GM12878 (cell line): Measurements from ENCODE around the gene ADK. TPM values are rescaled to one million over a fixed set of nuclear protein-coding genes. Genes with fewer than 3 reads are reported as not detected.

Experiments
- ATAC-seq: fragments of 200-7000 bp; cut with Tn5 transposase; 3 replicates; pipeline ENCODE4 v1.9.1; 2020; ENCODE audit warnings: mild to moderate bottlenecking, moderate library complexity
- BruUV-seq: library from RNA; stranded (reverse); fragments of 400-500 nt; replicated peaks from 2 replicates; lab custom pipeline; 2021; lab: Mats Ljungman, UMichigan
- CTCF ChIA-PET: fragments of 300-600 bp; sonication (Branson Sonifier 250); formaldehyde crosslinking; extraction: SDS; loops from one replicate; lab custom pipeline; 2021; ENCODE audit warnings: inconsistent platforms; lab: Yijun Ruan, JAX
- POLR2A ChIA-PET: fragments of 350-600 bp; formaldehyde crosslinking; extraction: SDS; loops from one replicate; lab custom pipeline; 2021; ENCODE audit warnings: inconsistent platforms; lab: Charles Lee
- RAD21 ChIA-PET: fragments of 300-600 bp; sonication (Branson Sonifier 250); formaldehyde crosslinking; loops from one replicate; lab custom pipeline; 2023; ENCODE audit warnings: antibody characterized with exemption; ENCODE audit not compliant: unreplicated experiment; lab: Charles Lee
- SMC1A ChIA-PET: fragments of 300-600 bp; sonication (Branson Sonifier 250); formaldehyde crosslinking; loops from one replicate; lab custom pipeline; 2023; ENCODE audit not compliant: unreplicated experiment, uncharacterized antibody; lab: Charles Lee
- DNase-seq: peaks from one replicate; pipeline ENCODE4 v3.0.0-alpha.2; 2011; ENCODE audit warnings: low read depth, low spot score
- FAIRE-seq: peaks from 3 replicates; lab custom pipeline; 2011; peaks lifted over from hg19 to GRCh38; lab: Jason Lieb, UNC
- H2AFZ ChIP-seq: 2 replicates; pipeline ENCODE4 v1.6.0; 2011; ENCODE audit warnings: low read depth, low read length, control low read depth; ENCODE audit not compliant: control insufficient read depth
- H3K27ac ChIP-seq: 2 replicates; pipeline ENCODE4 v1.5.1; 2011; ENCODE audit warnings: control low read depth; ENCODE audit not compliant: control insufficient read depth, insufficient read depth
- H3K27me3 ChIP-seq, 2 experiments: replicated peaks in 1 of 2; 2 replicates each; pipeline versions ENCODE4 v1.6.0 to v1.6.1; 2011; ENCODE audit warnings: low read length in 1 of 2; ENCODE audit not compliant: control insufficient read depth in 2 of 2, insufficient read depth in 2 of 2
- H3K36me3 ChIP-seq, 2 experiments: 2 replicates each; pipeline ENCODE4 v1.5.1; 2011; ENCODE audit warnings: low read length in 1 of 2; ENCODE audit not compliant: control insufficient read depth in 2 of 2, insufficient read depth in 2 of 2
- H3K4me1 ChIP-seq: 2 replicates; pipeline ENCODE4 v1.6.1; 2011; ENCODE audit warnings: mild to moderate bottlenecking, low read length, moderate library complexity, mixed read lengths; ENCODE audit not compliant: control insufficient read depth, insufficient read depth
- H3K4me2 ChIP-seq: 2 replicates; pipeline ENCODE4 v1.6.0; 2011; ENCODE audit warnings: control low read depth; ENCODE audit not compliant: control insufficient read depth, insufficient read depth
- H3K4me3 ChIP-seq: fragments of 200-600 bp; sonication (generic); 2 replicates; pipeline ENCODE4 v1.5.1; 2016
- H3K79me2 ChIP-seq: 2 replicates; pipeline ENCODE4 v1.6.0; 2011; ENCODE audit warnings: low read length; ENCODE audit not compliant: control insufficient read depth, insufficient read depth
- H3K9ac ChIP-seq: 2 replicates; pipeline ENCODE4 v1.8.0; 2011; ENCODE audit warnings: low read length, control low read depth, mixed read lengths; ENCODE audit not compliant: control insufficient read depth, insufficient read depth
- H3K9me3 ChIP-seq: replicated peaks from 3 replicates; pipeline ENCODE4 v1.5.1; 2011; ENCODE audit warnings: mild to moderate bottlenecking, low read length; ENCODE audit not compliant: control insufficient read depth, insufficient read depth
- H4K20me1 ChIP-seq: 2 replicates; pipeline ENCODE4 v1.6.0; 2011; ENCODE audit not compliant: control insufficient read depth, insufficient read depth
- BACH1 ChIP-seq: fragments of 450-650 bp; IDR thresholded peaks from 2 replicates; pipeline ENCODE4 v1.6.1; 2017; ENCODE audit warnings: mild to moderate bottlenecking, borderline replicate concordance
- CBX5 ChIP-seq: sonication (generic); IDR thresholded peaks from 2 replicates; pipeline ENCODE4 v1.6.1; 2016; ENCODE audit warnings: low read depth, moderate library complexity, mild to moderate bottlenecking, inconsistent platforms
- CREB1 ChIP-seq: IDR thresholded peaks from 2 replicates; pipeline ENCODE4 v1.6.1; 2012; ENCODE audit warnings: low read depth, mild to moderate bottlenecking, inconsistent platforms
- EGR1 ChIP-seq, 2 experiments: IDR thresholded peaks; 1 replicate in 1 of 2; 2 replicates in 1 of 2; pipeline ENCODE4 v1.6.1; 2011 to 2012; ENCODE audit warnings: low read depth in 2 of 2, low read length in 2 of 2, borderline replicate concordance in 1 of 2, mild to moderate bottlenecking in 1 of 2, moderate library complexity in 1 of 2
- EP300 ChIP-seq, 2 experiments: fragments of 150-350 bp in 1 of 2; IDR thresholded peaks; 2 replicates each; pipeline ENCODE4 v1.6.1; 2011 to 2012; ENCODE audit warnings: low read depth in 2 of 2, low read length in 2 of 2, borderline replicate concordance in 1 of 2, improper control_type of control experiment in 1 of 2, inconsistent platforms in 1 of 2; ENCODE audit not compliant: control insufficient read depth in 1 of 2
- GABPA ChIP-seq: IDR thresholded peaks from 2 replicates; pipeline ENCODE4 v1.6.1; 2014; ENCODE audit warnings: antibody characterized with exemption, low read depth, mild to moderate bottlenecking, inconsistent platforms
- NFYA ChIP-seq: IDR thresholded peaks from 2 replicates; pipeline ENCODE4 v1.6.1; 2011; ENCODE audit warnings: low read depth, mild to moderate bottlenecking, low read length, improper control_type of control experiment, borderline replicate concordance
- PAX8 ChIP-seq: fragments of 450-650 bp; IDR thresholded peaks from 2 replicates; pipeline ENCODE4 v1.6.1; 2017; ENCODE audit warnings: mild to moderate bottlenecking, moderate library complexity
- RAD51 ChIP-seq: fragments of 450-650 bp; IDR thresholded peaks from 2 replicates; pipeline ENCODE4 v1.6.1; 2016; ENCODE audit warnings: moderate library complexity, mild to moderate bottlenecking, inconsistent platforms
- SP1 ChIP-seq: IDR thresholded peaks from one replicate; pipeline ENCODE4 v1.6.1; 2011; ENCODE audit warnings: low read depth, low read length
- SREBF2 ChIP-seq: IDR thresholded peaks from 2 replicates; pipeline ENCODE4 v1.6.1; 2012; ENCODE audit warnings: mild to moderate bottlenecking, low read length
- ZNF217 ChIP-seq: fragments of 450-650 bp; IDR thresholded peaks from 2 replicates; pipeline ENCODE4 v1.6.1; 2017; ENCODE audit warnings: antibody characterized with exemption, mild to moderate bottlenecking
- WGBS: methylation state at CpG from one replicate; pipeline ENCODE4 v1.1.6; 2016; ENCODE audit warnings: low lambda C conversion rate; ENCODE audit not compliant: insufficient replicate concordance, insufficient coverage; ENCODE audit errors: missing lambda C conversion rate; 5-methylcytosine and 5-hydroxymethylcytosine counted together
- in situ Hi-C: fragments of 300-500 bp; cut with MboI; formaldehyde crosslinking; loops from 9 replicates; pipeline ENCODE4 v1.14.3; 2018; ENCODE audit warnings: mixed read lengths
- intact Hi-C: fragments of 100-400 bp; cut with micrococcal nuclease; formaldehyde crosslinking; loops from one replicate; pipeline ENCODE4 v1.14.2; 2022; ENCODE audit not compliant: unreplicated experiment
- polyA plus RNA-seq, 11 experiments: library from polyadenylated mRNA; depleted of rRNA in 4 of 11; unstranded in 6 of 11; stranded (reverse) in 5 of 11; fragments of >200 nt; fragmentation: Nextera tagmentation in 4 of 11; fragmentation: Illumina TruSeq in 1 of 11; extraction: Ambion mirVana in 4 of 11; extraction: Trizol in 1 of 11; gene quantifications; 1 replicate in 1 of 11; 2 replicates in 10 of 11; pipeline versions ENCODE4 v1.2.1 to v1.2.3, GENCODE V29; 2011 to 2016; ENCODE audit warnings: inconsistent platforms in 2 of 11, missing spikeins in 2 of 11, low read depth in 1 of 11
- total RNA-seq, 4 experiments: library from RNA; depleted of rRNA in 3 of 4; stranded (reverse); fragments of >200 nt in 3 of 4; fragmentation: Illumina TruSeq in 1 of 4; extraction: Trizol in 1 of 4; gene quantifications; 2 replicates each; pipeline versions ENCODE4 v1.2.1 to v1.2.3, GENCODE V29; 2013 to 2021
- TF ChIP-seq, protein P1 (sequence below): fragments of 450-650 bp; IDR thresholded peaks from 2 replicates; pipeline ENCODE4 v1.6.1; 2017; ENCODE audit warnings: mild to moderate bottlenecking, low read depth, inconsistent platforms; ENCODE audit not compliant: poor library complexity, severe bottlenecking
- TF ChIP-seq, protein P2 (sequence below): IDR thresholded peaks from 2 replicates; pipeline ENCODE4 v1.6.1; 2012; ENCODE audit warnings: improper control_type of control experiment, low read depth, low read length; ENCODE audit not compliant: insufficient replicate concordance
- TF ChIP-seq, protein P3 (sequence below): fragments of 450-650 bp; IDR thresholded peaks from 2 replicates; pipeline ENCODE4 v1.6.1; 2018; ENCODE audit warnings: mild to moderate bottlenecking, low read depth, moderate library complexity; ENCODE audit not compliant: partially characterized antibody

The ADK gene
- total and polyA plus RNA-seq, 10 of the 15 experiments (the other 5 are each of a cell fraction or from before 2014, with no cell fraction given) = 42.0 to 151 (median 81.6) TPM

DNA sequence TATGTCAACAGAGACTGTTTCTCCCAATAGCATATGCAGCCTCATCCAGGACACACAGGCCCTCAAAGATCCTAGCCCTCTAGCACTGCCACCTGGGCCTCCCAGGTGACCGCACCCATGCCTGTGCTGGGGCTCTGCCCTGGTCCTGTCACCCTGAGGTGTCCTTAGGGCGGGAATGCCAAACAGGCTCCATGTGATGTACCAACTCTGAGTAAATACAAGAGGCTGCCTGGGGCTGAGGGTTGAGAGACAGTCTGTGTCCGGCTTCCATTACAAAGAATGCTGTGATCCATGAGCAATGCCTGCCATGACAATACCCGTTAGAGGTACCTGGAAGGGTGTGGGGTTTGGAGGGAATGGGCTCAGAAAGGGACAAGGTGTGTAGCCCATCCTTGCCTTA is 592.4 kb downstream of the ADK start:
- Histone ChIP-seq H3K4me2 (no peak overlapping the region), H3K9me3 (no peaks in the 10 kb centered on the region), H3K9ac (no peak overlapping the region), H3K27ac (no peak overlapping the region), H2AFZ (no peak overlapping the region), H3K79me2 (no peaks in the 10 kb centered on the region), H4K20me1 (no peaks in the 10 kb centered on the region), H3K4me3 (no peak overlapping the region), H3K4me1 (peaks cover 17% of the 10 kb centered on the region), H3K36me3 (no peaks in the 10 kb centered on the region), H3K27me3 (no peaks in the 10 kb centered on the region)
- in situ Hi-C loops = loop anchor here (25.0 kb wide), 1 partner anchor 481 kb away; no protein-coding TSS in a partner anchor
- RAD21 ChIA-PET = no interaction called here
- WGBS = 98% methylated on average over 4 of the region's 4 CpGs
- no peak for DNase-seq
- CTCF ChIA-PET = interaction anchor here (1.0 kb wide), 1 partner anchor 51 kb away, joined by 3 read pairs; no protein-coding TSS in a partner anchor
- no peak for ATAC-seq
- POLR2A ChIA-PET = no interaction called here
- SMC1A ChIA-PET = no interaction called here
- FAIRE-seq = no peak
- BruUV-seq = no TSS peak
- intact Hi-C loops = no loop called here
- TF ChIP-seq EGR1 (IDR thresholded peaks at IDR 0.05; ENCODE audit: borderline replicate concordance in 1 of 2, low read depth in 2 of 2, low read length in 2 of 2) (no peak), ZNF217 (no peak), PAX8 (no peak), BACH1 (no peak), RAD51 (no peak), CREB1 (no peak), GABPA (no peak), NFYA (no peak), SP1 (no peak), SREBF2 (no peak), EP300 (IDR thresholded peaks at IDR 0.05; ENCODE audit: borderline replicate concordance in 1 of 2, control insufficient read depth in 1 of 2, low read depth in 2 of 2, low read length in 2 of 2) (no peak), CBX5 (no peak)
- TF ChIP-seq, protein P1, sequence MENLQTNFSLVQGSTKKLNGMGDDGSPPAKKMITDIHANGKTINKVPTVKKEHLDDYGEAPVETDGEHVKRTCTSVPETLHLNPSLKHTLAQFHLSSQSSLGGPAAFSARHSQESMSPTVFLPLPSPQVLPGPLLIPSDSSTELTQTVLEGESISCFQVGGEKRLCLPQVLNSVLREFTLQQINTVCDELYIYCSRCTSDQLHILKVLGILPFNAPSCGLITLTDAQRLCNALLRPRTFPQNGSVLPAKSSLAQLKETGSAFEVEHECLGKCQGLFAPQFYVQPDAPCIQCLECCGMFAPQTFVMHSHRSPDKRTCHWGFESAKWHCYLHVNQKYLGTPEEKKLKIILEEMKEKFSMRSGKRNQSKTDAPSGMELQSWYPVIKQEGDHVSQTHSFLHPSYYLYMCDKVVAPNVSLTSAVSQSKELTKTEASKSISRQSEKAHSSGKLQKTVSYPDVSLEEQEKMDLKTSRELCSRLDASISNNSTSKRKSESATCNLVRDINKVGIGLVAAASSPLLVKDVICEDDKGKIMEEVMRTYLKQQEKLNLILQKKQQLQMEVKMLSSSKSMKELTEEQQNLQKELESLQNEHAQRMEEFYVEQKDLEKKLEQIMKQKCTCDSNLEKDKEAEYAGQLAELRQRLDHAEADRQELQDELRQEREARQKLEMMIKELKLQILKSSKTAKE = no peak
- TF ChIP-seq, protein P2, sequence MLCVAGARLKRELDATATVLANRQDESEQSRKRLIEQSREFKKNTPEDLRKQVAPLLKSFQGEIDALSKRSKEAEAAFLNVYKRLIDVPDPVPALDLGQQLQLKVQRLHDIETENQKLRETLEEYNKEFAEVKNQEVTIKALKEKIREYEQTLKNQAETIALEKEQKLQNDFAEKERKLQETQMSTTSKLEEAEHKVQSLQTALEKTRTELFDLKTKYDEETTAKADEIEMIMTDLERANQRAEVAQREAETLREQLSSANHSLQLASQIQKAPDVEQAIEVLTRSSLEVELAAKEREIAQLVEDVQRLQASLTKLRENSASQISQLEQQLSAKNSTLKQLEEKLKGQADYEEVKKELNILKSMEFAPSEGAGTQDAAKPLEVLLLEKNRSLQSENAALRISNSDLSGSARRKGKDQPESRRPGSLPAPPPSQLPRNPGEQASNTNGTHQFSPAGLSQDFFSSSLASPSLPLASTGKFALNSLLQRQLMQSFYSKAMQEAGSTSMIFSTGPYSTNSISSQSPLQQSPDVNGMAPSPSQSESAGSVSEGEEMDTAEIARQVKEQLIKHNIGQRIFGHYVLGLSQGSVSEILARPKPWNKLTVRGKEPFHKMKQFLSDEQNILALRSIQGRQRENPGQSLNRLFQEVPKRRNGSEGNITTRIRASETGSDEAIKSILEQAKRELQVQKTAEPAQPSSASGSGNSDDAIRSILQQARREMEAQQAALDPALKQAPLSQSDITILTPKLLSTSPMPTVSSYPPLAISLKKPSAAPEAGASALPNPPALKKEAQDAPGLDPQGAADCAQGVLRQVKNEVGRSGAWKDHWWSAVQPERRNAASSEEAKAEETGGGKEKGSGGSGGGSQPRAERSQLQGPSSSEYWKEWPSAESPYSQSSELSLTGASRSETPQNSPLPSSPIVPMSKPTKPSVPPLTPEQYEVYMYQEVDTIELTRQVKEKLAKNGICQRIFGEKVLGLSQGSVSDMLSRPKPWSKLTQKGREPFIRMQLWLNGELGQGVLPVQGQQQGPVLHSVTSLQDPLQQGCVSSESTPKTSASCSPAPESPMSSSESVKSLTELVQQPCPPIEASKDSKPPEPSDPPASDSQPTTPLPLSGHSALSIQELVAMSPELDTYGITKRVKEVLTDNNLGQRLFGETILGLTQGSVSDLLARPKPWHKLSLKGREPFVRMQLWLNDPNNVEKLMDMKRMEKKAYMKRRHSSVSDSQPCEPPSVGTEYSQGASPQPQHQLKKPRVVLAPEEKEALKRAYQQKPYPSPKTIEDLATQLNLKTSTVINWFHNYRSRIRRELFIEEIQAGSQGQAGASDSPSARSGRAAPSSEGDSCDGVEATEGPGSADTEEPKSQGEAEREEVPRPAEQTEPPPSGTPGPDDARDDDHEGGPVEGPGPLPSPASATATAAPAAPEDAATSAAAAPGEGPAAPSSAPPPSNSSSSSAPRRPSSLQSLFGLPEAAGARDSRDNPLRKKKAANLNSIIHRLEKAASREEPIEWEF = no peak
- TF ChIP-seq, protein P3, sequence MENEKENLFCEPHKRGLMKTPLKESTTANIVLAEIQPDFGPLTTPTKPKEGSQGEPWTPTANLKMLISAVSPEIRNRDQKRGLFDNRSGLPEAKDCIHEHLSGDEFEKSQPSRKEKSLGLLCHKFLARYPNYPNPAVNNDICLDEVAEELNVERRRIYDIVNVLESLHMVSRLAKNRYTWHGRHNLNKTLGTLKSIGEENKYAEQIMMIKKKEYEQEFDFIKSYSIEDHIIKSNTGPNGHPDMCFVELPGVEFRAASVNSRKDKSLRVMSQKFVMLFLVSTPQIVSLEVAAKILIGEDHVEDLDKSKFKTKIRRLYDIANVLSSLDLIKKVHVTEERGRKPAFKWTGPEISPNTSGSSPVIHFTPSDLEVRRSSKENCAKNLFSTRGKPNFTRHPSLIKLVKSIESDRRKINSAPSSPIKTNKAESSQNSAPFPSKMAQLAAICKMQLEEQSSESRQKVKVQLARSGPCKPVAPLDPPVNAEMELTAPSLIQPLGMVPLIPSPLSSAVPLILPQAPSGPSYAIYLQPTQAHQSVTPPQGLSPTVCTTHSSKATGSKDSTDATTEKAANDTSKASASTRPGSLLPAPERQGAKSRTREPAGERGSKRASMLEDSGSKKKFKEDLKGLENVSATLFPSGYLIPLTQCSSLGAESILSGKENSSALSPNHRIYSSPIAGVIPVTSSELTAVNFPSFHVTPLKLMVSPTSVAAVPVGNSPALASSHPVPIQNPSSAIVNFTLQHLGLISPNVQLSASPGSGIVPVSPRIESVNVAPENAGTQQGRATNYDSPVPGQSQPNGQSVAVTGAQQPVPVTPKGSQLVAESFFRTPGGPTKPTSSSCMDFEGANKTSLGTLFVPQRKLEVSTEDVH = no peak
